Activated naive CD4-positive, alpha-beta T cell treated with anti-CD3 and anti-CD28 coated beads, Interleukin-2, amount 50 U/mL, for 72 hours (primary cell): ENCODE measurements around the gene TNFRSF17. TPM values are rescaled to one million over a fixed set of nuclear protein-coding genes. Genes with fewer than 3 reads are reported as not detected.

Experiments used
- total RNA-seq, 2 donors: library from RNA; stranded (reverse); gene quantifications; one replicate each; pipeline ENCODE4 v1.2.3, GENCODE V29; 2022

TNFRSF17 gene
- total RNA-seq, 2 donors from 2014 or later: not detected

Other genes starting within 250 kb of the TNFRSF17 start
- gene TXNDC11, start 222.4 kb upstream of the TNFRSF17 start, total RNA-seq: 10 to 100 TPM; 26.3 to 32.9 TPM
- 100 to 1,000 TPM; 108 to 150 TPM for gene ZC3H7A, start 168.0 kb upstream of the TNFRSF17 start, total RNA-seq
- gene RSL1D1, start 113.7 kb upstream of the TNFRSF17 start, total RNA-seq: 100 to 1,000 TPM; 255 to 326 TPM
- gene GSPT1, start 49.3 kb upstream of the TNFRSF17 start, total RNA-seq: 100 to 1,000 TPM; 154 to 181 TPM
- 10 to 100 TPM; 16.5 to 24.5 TPM for gene NPIPB2, start 23.2 kb upstream of the TNFRSF17 start, total RNA-seq
- 10 to 100 TPM; 10.5 to 14.8 TPM for gene SNX29, start 11.5 kb downstream of the TNFRSF17 start, total RNA-seq